ENCODE data around the gene NEU2. TPM values are rescaled to one million over a fixed set of nuclear protein-coding genes. Genes with fewer than 3 reads are reported as not detected.

Gene NEU2
- total RNA-seq, 1 donor from 2014 or later: not detected

GRCh38 chr2:233031556-233032500 is 644 bp upstream of the NEU2 start:
- intact Hi-C loops (cut with DNase I): no loop called here
- DNase-seq (ENCODE audit: low spot score): no peak

- intact Hi-C loops (cut with DNase I): no loop called here
- DNase-seq (ENCODE audit: low spot score): no peak
These were observed 1.2 kb downstream of the NEU2 start for GRCh38 chr2:233033672-233034071.

GRCh38 chr2:233034091-233034882 is 1.8 kb downstream of the NEU2 start:
- DNase-seq (ENCODE audit: low spot score): no peak
- intact Hi-C loops (cut with DNase I): no loop called here

- intact Hi-C loops (cut with DNase I): no loop called here
- no peak for DNase-seq (ENCODE audit: low spot score)
These were observed 3.1 kb downstream of the NEU2 start for GRCh38 chr2:233035426-233036161.

DNA sequence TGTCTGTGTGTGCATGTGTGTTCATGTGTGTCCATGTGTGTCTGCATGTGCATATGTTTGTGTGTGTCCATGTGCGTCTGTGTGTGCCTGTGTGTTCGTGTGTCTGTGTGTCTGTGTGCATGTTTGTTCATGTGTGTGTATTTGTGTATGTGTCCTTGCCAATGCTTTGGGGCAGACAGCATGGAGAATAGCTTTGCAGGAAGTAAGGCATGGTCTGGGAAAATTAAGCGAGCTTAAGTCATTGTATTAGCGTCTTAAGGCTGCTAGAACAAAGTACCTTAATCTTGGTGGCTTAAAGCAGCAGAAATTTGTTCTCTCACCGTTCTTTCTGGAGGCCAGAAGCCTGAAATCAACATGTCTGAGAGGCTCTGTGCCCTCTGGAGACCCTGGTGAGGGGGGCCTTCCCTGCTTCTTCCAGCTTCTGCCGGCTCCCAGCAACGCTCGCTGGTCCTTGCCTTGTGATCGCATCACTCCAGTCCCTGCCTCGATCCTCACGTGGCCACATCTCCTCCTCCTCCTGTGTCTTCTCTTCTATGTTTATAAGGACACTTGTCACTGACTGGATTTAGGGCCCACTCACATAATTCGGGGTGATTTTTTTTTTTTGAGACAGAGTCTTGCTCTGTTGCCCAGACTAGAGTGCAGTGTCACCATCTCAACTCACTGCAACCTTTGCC is 3.8 kb downstream of the NEU2 start:
- no peak for DNase-seq (ENCODE audit: low spot score)
- intact Hi-C loops (cut with DNase I): no loop called here

GRCh38 chr2:233037078-233037477 is 4.6 kb downstream of the NEU2 start:
- intact Hi-C loops (cut with DNase I): no loop called here
- no peak for DNase-seq (ENCODE audit: low spot score)

- intact Hi-C loops (cut with DNase I): no loop called here
- no peak for DNase-seq (ENCODE audit: low spot score)
These were observed 6.9 kb downstream of the NEU2 start for GRCh38 chr2:233039212-233039845.

DNA sequence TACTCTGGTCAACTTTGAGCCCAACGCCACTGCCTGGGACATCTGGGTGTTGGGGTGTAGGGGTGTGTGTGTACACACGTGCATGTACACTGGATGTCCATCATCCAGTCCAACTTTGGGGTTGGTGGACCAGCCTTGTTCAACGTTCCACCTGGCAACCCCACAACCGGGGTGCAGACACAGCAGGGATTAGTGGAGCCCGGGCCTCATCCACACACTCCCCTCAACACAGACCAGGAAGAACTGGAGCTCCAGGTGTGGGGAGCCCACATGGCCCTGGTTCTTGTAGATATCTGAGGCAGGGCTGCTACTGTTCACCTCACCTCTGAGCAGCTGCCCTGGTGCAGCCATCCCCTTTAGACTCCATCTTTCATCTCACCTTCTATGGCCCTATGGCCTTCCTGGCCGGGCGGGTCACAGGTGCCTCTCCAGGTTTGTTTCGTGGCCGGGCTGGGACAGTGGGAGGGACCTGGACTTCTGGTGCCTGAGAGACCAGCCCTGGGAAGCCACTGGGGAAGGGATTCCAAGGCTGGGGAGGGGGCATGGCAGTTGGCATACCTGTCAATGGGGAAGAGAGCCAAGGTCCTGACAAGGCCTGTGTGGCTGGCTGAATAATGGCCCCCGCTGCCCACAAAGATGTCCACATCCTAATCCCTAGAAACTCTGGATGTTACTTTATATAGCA is 7.5 kb downstream of the NEU2 start:
- intact Hi-C loops (cut with DNase I): no loop called here
- DNase-seq (ENCODE audit: low spot score): no peak

- intact Hi-C loops (cut with DNase I): no loop called here
- DNase-seq (ENCODE audit: low spot score): no peak
These were observed 8.1 kb downstream of the NEU2 start for GRCh38 chr2:233040571-233040970.

- no peak for DNase-seq (ENCODE audit: low spot score)
- intact Hi-C loops (cut with DNase I): no loop called here
These were observed 9.4 kb downstream of the NEU2 start for GRCh38 chr2:233041722-233042323.

- intact Hi-C loops (cut with DNase I): no loop called here
- no peak for DNase-seq (ENCODE audit: low spot score)
These were observed 10.1 kb downstream of the NEU2 start for GRCh38 chr2:233042549-233042948.

- no peak for DNase-seq (ENCODE audit: low spot score)
- intact Hi-C loops (cut with DNase I): no loop called here
These were observed 12.6 kb downstream of the NEU2 start for GRCh38 chr2:233044974-233045605.

DNA sequence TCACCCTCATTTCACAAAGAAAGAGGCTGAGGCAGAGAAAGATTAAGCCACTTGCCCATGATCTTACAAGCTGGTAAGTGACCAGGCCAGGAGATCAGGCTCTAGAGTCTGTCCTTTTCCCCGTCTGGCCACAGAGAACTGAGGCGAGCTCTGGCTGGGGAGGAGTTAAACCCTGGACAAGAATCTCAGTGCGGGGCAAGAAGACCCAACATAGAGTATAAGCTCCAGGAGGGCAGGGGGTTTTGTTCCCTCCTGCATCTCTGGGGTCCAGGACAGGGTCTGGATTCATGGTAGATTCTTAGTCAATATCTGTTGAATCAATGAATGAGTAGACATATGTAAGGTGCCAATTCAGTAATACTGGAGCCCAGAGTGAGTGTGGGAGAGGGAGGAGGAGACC is 14.7 kb downstream of the NEU2 start:
- intact Hi-C loops (cut with DNase I): no loop called here
- no peak for DNase-seq (ENCODE audit: low spot score)

DNA sequence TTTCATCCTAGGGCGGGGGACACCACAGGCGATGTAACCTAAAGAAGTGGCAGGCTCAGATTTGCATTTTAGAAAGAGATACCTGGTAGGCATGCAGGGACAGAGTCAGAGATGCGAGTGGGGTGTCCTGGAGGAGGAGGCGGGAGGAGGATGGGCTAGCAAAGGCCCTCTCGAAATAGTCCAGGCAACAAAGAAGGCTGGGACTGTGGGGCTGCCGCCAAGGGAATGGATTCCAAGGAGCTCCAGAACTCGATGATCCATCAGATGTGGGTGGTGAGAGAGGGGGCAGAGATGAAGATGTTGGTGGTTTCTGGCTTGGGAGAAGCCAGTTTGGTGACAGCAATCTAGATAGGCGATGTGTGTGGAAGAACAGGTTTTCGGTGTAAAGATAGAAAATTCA is 15.2 kb downstream of the NEU2 start:
- intact Hi-C loops (cut with DNase I): no loop called here
- no peak for DNase-seq (ENCODE audit: low spot score)

GRCh38 chr2:233048569-233049193 is 16.2 kb downstream of the NEU2 start:
- intact Hi-C loops (cut with DNase I): no loop called here
- DNase-seq (ENCODE audit: low spot score): no peak

GRCh38 chr2:233049194-233049761 is 16.8 kb downstream of the NEU2 start:
- intact Hi-C loops (cut with DNase I): no loop called here
- no peak for DNase-seq (ENCODE audit: low spot score)

All from cardiac septum (tissue), 1 donor.